ENCODE results near the gene SLC6A20. TPM values are rescaled to one million over a fixed set of nuclear protein-coding genes. Genes with fewer than 3 reads are reported as not detected.

The SLC6A20 gene
- total RNA-seq, 4 donors from 2014 or later: 2.6 TPM; not detected in 3

DNA sequence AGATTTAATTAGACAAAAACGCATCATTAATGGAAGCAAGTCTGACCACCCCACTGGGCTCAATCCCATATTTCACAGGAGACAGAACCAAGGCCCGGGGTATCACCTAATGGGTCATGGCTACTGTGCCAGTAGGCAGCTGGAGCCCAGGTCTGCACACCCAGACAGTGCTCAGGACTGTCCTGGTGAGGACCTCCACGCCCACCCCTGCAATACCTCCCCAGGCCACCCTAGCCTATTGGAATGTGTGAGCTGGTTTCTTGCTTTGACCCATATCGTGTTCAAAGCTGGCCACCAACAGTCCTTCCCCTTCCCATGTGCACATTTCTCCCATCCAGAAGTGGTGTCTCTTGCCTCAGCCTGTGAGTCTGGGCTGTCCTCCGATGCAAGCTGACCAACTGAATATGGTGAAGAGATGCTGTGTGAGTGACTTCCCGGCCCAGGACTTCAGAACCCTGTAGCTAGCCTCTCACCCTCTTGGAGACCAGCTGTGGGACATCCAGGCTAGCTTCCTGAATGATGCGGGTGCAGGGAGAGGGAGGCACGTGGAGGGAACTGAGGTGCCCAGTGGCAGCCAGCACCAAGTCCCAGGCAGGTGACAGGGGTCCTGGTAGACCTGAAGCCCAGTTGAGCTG, 19.1 kb downstream of the SLC6A20 start:
- Histone ChIP-seq H3K4me3 (no peak overlapping the region), H3K4me1 (no peaks in the 10 kb centered on the region), H3K27ac (no peak overlapping the region), H3K27me3 (no peaks in the 10 kb centered on the region), H3K9me3 (no peaks in the 10 kb centered on the region), H3K36me3 (no peaks in the 10 kb centered on the region)
- no peak for DNase-seq
- intact Hi-C loops (cut with DNase I; ENCODE audit: low total_unique reads): no loop called here
- TF ChIP-seq POLR2A (IDR thresholded peaks at IDR 0.05): no peak
- TF ChIP-seq, protein P1, sequence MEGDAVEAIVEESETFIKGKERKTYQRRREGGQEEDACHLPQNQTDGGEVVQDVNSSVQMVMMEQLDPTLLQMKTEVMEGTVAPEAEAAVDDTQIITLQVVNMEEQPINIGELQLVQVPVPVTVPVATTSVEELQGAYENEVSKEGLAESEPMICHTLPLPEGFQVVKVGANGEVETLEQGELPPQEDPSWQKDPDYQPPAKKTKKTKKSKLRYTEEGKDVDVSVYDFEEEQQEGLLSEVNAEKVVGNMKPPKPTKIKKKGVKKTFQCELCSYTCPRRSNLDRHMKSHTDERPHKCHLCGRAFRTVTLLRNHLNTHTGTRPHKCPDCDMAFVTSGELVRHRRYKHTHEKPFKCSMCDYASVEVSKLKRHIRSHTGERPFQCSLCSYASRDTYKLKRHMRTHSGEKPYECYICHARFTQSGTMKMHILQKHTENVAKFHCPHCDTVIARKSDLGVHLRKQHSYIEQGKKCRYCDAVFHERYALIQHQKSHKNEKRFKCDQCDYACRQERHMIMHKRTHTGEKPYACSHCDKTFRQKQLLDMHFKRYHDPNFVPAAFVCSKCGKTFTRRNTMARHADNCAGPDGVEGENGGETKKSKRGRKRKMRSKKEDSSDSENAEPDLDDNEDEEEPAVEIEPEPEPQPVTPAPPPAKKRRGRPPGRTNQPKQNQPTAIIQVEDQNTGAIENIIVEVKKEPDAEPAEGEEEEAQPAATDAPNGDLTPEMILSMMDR (IDR thresholded peaks at IDR 0.05): no peak

DNA sequence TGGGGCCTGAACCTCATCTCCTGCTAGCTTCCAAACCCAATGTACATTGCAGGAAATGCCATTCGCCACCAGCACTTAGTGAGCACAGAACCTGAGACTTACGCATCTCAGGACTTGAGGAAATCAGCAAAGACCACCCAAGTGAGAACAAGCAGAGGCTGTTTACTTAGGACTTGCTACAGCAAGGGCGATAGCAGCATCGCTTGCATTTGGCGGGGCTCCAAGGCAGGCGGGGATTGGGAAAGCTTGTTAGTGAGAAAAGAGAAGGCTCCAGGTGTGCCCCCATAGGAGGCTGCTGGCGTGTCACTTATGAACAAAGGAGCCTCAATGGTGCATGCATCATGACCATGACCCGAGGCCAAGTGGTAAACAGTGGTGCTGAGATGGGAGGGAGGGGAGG, 19.7 kb downstream of the SLC6A20 start:
- no peaks in the 10 kb centered on the region for H3K27me3 ChIP-seq
- H3K27ac ChIP-seq: no peak overlapping the region
- intact Hi-C loops (cut with DNase I; ENCODE audit: low total_unique reads): no loop called here
- H3K4me1 ChIP-seq: no peaks in the 10 kb centered on the region
- no peak overlapping the region for H3K4me3 ChIP-seq
- H3K9me3 ChIP-seq: no peaks in the 10 kb centered on the region
- H3K36me3 ChIP-seq: no peaks in the 10 kb centered on the region
- no peak for DNase-seq
- TF ChIP-seq, protein P1 (IDR thresholded peaks at IDR 0.05): no peak
- TF ChIP-seq POLR2A (IDR thresholded peaks at IDR 0.05): no peak

DNA sequence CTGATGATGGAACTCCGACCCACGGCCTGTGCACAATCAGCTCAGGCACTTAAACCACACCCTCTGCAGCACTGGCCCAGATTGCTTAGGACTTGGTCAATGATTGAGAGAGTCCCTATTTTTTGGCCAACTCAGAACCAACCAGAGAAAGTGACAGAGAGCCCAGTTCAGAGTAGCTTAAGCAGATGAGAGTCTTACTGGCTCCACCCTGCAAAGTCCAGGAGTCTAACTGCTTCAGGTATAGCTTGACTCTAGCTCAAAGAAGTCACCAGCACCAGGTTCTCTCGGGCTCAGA, 20.1 kb downstream of the SLC6A20 start:
- intact Hi-C loops (cut with DNase I; ENCODE audit: low total_unique reads): no loop called here

DNA sequence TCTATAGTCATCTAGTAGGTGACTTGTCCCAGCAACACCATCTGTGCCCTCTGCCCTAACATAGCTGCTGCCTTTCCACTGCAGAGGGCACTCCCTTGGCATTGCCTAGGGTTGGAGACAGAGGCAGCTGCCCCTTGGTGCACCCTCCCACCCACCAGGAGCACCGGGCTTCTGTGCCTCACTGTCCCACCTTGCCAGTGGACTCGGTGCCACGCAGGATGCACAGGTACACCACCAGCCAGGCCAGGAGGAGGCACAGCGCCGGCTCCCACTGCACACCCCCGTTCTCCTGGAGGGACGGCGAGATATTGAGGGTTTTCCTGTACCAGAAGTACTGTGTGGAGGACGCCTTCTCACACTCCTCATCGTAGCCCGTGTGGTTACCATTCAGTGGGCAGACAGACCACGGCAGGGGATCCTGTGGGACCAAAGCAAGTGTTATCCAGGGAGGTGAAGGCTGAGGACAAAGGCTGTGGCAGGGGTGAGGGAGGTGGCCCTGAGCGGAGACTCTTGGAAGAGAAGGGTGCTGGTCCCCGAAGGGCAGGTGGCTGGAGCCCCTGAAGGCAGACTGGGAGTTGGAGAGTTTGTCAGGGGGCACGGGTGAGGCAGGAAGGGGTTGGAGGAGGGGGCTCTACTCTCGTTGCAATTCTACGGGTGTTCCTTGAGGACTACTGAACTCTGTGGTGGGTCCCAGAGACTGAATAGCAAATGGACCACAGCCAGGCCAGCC, 20.6 kb downstream of the SLC6A20 start:
- H3K4me3 ChIP-seq: no peak overlapping the region
- H3K36me3 ChIP-seq: no peaks in the 10 kb centered on the region
- no peak overlapping the region for H3K27ac ChIP-seq

More for the DNA sequence above, 20.1 kb downstream of the SLC6A20 start:
- H3K4me1 ChIP-seq: no peaks in the 10 kb centered on the region
- no peak for TF ChIP-seq POLR2A (IDR thresholded peaks at IDR 0.05)
- TF ChIP-seq, protein P1 (IDR thresholded peaks at IDR 0.05): no peak
- H3K27ac ChIP-seq: no peak overlapping the region
- H3K4me3 ChIP-seq: no peak overlapping the region
- H3K36me3 ChIP-seq: no peaks in the 10 kb centered on the region
- H3K9me3 ChIP-seq: no peaks in the 10 kb centered on the region
- DNase-seq: no peak
- H3K27me3 ChIP-seq: no peaks in the 10 kb centered on the region

More for the DNA sequence above, 20.6 kb downstream of the SLC6A20 start:
- no peaks in the 10 kb centered on the region for H3K9me3 ChIP-seq
- no peaks in the 10 kb centered on the region for H3K27me3 ChIP-seq
- no peaks in the 10 kb centered on the region for H3K4me1 ChIP-seq
- no peak for TF ChIP-seq POLR2A (IDR thresholded peaks at IDR 0.05)
- TF ChIP-seq, protein P1 (IDR thresholded peaks at IDR 0.05): no peak
- intact Hi-C loops (cut with DNase I; ENCODE audit: low total_unique reads): no loop called here
- DNase-seq: no peak
